GM19240 (cell line): ENCODE measurements around the gene SHISA7.
"Not testable (repeated sequence)": the region's sequence is repeated elsewhere in the genome, so short reads cannot be mapped to it uniquely, and the experiment has no call there.

Source experiments
- DNase-seq: peaks from one replicate; pipeline ENCODE4 v3.0.0; 2011; ENCODE audit warnings: low spot score; ENCODE audit not compliant: insufficient read length

SHISA7 gene

GRCh38 chr19:55463583-55464031 is 20.5 kb upstream of the SHISA7 start:
- DNase-seq, result no peak

GRCh38 chr19:55462722-55463121 is 19.6 kb upstream of the SHISA7 start:
- no peak for DNase-seq

- DNase-seq, result no peak
Observed at GRCh38 chr19:55461974-55462626, 19.0 kb upstream of the SHISA7 start.

- DNase-seq, result peak; percentile 100
Observed at GRCh38 chr19:55461259-55461973, 18.3 kb upstream of the SHISA7 start, which contains the start of gene ISOC2. TSS of gene ISOC2 (minus strand) at chr19:55461642. CDS start at chr19:55456486, 5,156 bp downstream.

- no peak for DNase-seq
Observed at GRCh38 chr19:55460670-55461258, 17.7 kb upstream of the SHISA7 start.

- DNase-seq, result no peak
Observed at GRCh38 chr19:55459950-55460657, 17.0 kb upstream of the SHISA7 start.

GRCh38 chr19:55459551-55459949 is 16.4 kb upstream of the SHISA7 start:
- no peak for DNase-seq

- DNase-seq, result no peak
Observed at GRCh38 chr19:55457683-55458457, 14.8 kb upstream of the SHISA7 start.

GRCh38 chr19:55456347-55456746 is 13.2 kb upstream of the SHISA7 start:
- no peak for DNase-seq

GRCh38 chr19:55455576-55456235 is 12.6 kb upstream of the SHISA7 start:
- DNase-seq, result no peak

GRCh38 chr19:55454787-55455243 is 11.7 kb upstream of the SHISA7 start:
- DNase-seq, result no peak

GRCh38 chr19:55453511-55454260 is 10.6 kb upstream of the SHISA7 start:
- no peak for DNase-seq

GRCh38 chr19:55452749-55453346 is 9.7 kb upstream of the SHISA7 start:
- no peak for DNase-seq

GRCh38 chr19:55451965-55452748 is 9.1 kb upstream of the SHISA7 start:
- no peak for DNase-seq

GRCh38 chr19:55451163-55451964 is 8.3 kb upstream of the SHISA7 start:
- DNase-seq, result no peak

- DNase-seq, result no peak
Observed at GRCh38 chr19:55449469-55449868, 6.4 kb upstream of the SHISA7 start.

- DNase-seq, result not testable (repeated sequence)
Observed at GRCh38 chr19:55448175-55448490, 5.0 kb upstream of the SHISA7 start.
